GM19372 (cell line): ENCODE results near the gene MAP3K6.
A peak's percentile ranks its signal among the peaks of the same experiment; 100 is the strongest.

Source experiments
- ATAC-seq: cut with Tn5 transposase; IDR thresholded peaks from one replicate; pipeline ENCODE4 v1.9.1; 2021; ENCODE audit warnings: mild to moderate bottlenecking, low read depth, moderate library complexity; ENCODE audit not compliant: unreplicated experiment

MAP3K6 gene

DNA sequence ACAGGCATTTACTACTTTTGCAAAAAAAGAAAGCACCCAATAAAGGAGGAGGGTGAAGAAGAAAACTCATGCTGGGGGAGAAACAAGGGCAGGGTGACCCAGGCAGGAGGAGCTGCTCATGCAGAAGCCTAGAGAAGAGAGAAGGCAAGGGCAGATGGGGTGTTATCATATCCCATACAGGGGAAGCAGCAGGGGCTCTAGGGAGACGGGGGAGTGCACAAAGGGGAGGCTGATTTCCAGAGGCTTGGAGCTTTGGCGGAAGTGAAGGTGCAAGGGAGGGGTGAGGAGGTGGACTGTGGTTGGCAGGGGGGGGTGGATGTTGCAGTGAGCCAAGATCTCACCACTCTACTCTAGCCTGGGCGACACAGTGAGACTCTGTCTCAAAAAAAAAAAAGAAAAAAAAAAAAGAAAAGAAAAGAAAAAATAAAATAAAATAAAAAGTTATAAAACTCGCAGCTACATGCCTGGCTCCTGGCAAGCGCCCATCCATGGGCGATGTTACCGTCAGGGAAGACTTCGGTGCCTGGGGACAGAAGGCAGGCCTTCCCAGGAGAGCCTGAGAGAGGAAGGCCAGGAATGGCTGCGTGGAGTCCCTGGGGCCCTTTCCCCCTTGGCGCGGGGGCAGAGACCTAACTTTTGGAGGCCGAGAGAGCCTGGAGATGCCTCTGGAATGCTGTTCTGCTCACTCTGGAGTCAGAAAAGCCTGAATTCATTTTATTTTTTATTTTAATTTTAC, 11.2 kb upstream of the MAP3K6 start:
- no peak for ATAC-seq

DNA sequence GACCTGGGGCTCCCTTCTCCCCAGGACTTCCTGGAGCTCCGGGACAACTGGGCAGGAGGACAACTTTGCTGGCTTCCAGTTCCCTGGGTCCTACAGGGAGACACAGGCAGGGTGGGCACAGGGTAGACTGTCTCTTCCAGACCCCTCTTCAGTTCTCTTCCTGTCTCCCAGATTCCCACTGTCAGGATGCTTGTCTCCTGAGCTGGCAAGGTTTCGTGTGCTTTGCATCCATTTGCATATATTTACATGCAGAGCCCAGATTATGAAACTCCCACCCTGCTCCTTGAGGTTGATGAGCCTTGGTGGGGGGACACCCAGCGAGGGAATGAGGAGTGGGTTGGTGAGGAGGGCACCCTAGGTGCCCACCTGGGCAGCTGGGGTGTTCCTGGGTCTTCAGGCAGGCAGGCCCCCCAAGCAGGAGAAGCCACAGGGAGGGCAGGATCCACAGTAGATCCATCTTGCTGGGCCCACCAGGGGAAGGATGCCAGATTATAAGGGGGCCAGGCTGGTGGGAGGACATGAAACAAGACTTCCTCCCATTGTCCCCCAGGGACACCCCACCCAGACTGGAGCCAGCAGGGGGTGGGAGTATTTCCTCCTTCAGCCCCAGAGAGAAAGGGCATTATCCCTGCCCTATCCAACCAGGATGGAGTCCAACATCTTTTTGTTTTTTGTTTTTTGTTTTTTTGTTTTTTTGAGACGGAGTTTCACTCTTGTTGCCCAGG, 7.8 kb upstream of the MAP3K6 start, which contains the start of gene FCN3:
Gene FCN3, minus strand, starts transcription at position 463 of the 725 bp plus-strand sequence. Its CDS starts 6 bp downstream, at position 457.
- ATAC-seq: no peak

DNA sequence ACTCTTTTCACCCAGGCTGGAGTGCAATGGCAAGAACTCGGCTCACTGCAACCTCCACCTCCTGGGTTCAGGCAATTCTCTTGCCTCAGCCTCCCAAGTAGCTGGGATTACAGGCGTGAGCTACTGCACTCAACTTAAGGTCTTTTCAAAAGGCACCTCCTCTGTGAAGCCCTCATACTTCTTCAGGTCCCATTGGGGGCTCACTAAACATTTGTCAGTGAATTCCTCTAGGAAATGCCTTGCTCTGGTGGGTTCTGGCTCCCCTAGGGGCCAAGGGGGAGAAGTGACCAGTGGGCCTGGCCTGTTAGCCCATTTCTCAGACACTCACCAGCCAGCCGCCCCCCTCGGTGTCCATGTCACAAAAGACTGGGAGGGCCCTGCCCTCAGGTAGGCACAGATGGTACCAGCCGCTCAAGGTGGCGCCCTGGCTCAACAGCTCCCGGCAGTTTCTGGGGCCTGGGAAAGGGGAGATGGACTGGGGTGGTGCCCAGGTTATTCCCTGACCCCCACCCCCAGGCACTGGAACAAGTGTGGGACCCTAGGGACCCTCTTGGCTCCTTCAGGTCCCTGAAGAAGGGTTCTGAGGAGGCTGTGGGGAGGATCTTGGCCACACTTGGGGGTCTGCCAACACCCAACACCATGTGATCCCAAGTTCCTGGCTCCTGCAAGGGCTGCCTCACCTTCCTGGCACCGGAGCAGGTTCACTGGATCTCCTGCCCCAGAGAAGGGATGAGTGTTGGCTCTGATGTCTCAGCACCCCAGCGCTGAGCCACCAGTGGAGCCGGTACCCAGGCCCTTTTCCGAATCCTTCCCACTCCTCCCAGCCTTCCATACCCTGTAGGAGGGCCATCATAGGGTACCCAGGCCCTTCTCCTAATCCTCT, 6.3 kb upstream of the MAP3K6 start:
- ATAC-seq: no peak

DNA sequence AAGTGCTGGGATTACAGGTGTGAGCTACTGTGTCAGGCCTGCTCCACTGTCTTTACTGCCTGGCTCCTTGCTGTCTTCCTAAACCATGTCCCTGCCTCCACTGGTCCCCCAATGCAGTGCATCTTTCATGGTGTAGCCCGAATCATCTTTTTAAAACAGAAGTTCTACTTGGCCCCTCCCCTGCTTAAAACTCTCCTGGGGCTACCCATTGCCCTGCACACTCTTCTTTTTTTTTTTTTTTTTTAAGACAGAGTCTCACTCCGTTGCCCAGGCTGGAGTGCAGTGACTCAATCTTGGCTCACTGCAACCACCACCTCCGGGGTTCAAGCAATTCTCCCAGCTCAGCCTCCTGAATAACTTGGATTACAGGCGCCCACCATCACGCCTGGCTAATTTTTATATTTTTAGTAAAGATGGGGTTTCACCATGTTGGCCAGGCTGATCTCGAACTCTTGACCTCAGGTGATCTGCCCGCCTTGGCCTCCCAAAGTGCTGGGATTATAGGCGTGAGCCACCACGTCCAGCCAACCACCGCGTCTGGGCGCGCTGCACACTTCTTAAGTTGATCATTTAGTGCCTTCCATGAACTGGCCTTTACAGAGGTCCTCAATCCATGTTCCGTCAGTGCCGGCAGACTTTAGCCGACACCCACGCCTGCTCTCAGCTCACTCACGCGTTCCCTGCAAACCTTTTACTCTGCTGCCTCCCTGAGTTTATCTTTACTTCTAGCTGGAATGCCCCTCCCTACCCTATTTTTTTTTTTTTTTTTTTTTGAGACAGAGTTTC, 5.5 kb upstream of the MAP3K6 start:
- ATAC-seq: no peak

DNA sequence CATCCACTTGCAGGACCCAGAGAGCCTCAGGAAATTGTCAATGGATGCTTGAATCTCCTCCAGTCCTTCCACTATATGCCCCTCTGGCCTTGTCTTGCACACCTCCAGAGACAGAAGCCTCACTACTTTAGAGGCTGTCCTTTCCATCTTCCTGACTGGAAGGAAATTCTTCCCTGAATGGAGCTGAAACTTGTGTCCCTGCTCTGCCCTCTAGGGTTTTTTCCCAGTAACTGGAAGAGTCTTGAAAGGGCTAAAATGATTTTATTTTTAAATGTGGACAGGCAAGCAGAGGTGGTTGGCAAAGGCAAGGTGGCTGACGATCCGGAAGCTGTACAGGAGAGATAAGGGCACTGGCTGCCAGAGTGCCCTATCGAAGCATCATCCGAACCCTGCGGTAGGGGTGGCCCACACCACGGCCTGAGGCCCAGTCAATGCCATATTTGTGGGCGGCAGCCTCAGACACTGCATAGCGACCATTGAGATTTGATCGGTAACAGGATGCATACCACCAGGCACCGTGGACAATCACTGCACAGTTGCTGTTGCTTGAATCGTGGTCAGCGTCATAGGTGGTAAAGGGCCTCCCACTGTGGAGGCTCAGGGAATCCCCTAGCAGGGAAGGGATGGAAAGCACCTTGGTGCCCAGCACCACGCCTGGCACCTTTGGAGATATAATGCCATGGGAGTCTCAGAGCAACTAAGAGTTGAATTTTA, 2.3 kb upstream of the MAP3K6 start:
- ATAC-seq: no peak

DNA sequence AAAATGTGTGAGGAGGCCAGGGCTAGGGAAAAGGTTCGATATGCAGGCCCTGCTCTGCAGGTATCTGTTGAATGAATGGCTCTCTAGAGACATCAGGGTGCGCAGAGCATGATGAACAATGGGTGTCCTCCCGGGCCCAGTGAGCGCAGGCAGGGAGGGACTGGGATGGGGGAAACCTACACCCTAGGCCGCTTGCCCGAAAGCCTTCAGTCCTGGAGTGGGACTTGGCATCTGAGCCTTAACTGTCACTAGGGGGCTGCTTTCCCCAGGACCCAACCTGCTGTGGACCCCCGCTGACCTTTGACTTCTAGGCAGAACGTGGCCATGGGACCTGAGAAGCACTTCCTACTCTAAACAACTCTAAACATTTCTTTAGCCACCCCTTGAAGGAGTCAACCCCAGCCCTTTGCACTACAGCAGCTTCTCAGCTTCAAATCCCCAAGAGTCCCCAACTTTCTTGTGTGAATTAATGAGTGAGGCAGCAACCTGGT, 444 bp upstream of the MAP3K6 start:
- no peak for ATAC-seq

DNA sequence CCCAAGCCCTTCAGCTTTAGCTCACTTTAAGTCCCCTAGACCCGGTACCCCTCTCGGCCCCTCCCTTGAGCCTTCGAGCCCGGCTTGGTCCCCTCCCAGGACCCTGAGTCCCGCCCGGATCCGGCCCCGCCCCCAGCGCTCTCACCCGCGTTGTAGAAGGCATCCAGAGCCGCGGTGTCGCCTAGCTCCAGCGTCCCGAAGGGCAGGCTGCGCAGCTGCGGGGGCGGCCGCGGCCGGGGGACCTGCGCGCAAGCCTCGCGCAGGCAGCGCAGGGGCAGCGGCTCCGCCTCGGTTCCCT, 699 bp downstream of the MAP3K6 start:
- no peak for ATAC-seq

DNA sequence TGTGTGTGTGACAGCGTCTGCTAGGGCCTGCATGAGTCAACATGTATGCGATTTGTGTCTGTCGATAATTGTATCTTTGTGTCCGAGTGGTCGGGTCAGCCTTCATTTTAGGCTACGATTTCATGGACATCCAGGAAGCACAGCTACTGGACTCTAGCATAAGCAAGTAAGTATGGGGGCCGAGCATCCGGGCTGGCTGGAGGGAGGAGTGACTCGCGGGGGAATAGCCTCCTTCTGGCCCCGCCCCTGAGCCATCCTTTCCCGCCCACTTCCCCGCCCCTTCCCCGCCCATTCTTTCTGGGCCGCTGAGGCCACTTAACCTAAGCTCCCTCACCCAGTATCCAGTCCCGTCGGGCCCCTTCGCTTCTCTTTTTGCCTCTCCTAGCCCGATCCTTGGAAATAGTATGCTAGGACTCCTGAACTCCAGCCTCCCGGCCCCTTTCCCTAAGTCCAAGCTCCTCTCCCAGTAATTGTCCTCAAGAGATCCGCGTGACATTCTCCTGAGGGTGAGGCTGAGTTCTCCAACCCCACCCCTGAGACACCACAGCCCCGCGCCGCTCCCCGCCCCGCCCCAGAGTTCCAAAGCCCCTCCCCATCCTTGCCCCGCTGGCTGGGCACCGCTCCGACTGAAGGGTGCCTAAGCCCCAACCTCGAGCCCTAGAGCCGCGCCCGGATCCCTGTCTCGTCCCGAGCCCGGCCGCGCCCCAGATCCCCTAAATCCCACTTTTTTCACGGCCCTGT, 1.2 kb downstream of the MAP3K6 start:
- peak; percentile 44 for ATAC-seq

DNA sequence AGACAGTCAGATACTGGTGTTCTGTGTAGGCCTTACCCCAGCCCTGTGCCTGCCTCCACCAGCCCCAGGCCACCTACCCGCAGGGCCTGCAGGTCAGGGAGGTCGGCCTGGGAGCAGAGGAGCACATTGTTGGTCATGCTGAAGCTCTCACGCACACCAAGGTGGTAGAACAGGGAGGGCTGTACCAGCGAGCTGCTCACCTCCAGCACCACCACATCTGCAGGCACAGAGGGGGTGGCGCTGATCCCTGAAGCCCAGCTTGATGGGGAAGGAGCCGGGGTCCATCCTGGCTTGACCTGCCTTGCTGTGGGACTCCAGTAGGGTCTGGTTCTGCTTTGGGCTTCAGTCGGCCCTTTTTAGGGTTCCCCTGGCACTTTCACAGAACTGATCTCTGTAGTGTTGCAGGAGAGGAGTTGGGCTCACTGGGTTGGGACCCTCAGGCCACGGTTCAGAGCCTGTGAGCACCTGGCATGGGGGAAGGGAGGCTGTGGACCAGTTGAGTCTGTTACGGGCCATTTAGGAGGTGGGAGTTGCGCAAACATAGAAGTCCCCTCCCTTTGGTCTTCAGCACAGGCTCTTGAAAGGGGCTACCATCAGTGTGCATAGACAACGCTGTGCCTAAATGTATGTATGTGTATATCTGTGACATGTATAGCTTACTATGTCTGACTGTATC, 1.9 kb downstream of the MAP3K6 start:
- no peak for ATAC-seq

DNA sequence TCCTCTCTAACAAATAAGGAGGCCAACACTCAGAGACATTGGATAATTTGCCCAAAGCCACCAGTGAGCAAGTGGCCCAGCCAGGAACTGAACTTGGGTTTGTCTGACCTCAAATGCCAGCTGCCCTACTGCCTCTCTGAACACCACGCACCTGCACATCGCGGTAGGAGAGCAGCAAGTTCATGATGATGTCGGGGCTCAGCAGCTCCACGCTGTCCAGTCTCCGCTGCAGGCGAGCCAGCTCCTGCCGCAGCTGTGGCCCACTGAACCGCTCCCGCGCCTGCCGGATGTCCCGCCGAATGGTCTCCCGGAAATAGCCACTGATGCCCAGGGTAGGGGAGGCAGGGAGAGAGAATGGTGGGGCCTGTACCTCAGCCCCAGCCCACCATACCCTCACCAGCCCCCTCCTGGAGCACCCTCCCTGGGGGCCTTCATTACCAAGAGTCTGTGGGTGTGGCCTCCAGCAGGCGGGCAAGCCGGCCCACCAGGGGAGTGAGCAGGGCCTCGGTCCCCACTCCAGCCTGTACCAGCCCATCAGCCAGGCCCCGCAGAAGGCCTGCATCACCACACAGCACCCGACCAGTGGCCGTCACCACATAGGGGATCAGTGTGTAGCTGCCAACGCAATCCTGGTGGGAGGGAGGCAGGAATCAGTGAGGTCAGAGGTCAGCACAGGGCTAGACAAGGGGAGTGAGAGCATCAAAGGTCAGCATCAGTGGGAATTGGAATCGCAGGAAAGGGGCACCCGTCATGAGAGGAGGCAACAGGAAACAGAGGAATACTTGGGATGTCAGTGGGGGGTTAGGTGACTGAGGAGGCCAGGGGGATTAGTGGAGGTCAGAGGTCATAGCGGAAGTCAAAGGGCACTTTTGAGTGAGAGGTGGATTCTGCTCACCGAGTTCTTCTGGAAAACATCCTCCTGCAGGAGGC, 2.7 kb downstream of the MAP3K6 start:
- ATAC-seq: no peak

DNA sequence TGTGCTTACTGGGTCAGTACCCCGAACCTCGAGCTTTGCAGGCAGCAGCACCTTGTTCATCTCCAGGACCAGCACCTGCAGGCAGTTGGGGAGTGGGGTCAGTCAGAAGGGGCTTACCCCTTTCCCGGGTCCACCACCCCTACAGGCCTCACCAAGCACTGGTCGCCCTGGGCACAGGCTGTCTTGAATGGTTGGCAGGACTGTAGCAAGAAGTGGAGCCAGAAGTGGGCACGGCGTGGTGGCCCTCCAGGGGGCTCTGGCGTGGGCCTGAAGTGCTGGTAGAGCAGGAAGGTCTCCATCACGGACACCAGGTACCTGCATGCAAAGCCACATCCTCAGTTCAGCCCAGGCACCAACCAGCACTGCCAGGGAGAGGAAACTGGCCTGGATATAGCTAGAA, 5.2 kb downstream of the MAP3K6 start:
- no peak for ATAC-seq

DNA sequence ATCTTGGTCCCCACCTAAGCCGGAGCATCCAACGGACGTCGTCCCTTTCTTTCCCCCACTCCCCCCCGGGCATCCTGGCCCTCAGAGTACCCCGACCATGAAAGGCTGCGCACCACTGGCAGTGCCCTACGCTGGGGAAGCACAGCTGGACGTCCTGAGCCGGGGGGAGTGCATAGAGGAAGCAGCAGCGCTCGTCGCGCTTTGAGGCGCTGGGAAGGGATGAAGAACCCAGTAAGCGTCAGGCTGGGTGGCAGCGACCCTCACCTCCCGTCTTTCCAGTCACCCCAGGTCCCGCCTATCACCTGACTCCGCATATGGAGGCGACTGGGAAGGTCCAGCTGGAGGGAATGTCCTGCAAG, 5.7 kb downstream of the MAP3K6 start:
- ATAC-seq: no peak

DNA sequence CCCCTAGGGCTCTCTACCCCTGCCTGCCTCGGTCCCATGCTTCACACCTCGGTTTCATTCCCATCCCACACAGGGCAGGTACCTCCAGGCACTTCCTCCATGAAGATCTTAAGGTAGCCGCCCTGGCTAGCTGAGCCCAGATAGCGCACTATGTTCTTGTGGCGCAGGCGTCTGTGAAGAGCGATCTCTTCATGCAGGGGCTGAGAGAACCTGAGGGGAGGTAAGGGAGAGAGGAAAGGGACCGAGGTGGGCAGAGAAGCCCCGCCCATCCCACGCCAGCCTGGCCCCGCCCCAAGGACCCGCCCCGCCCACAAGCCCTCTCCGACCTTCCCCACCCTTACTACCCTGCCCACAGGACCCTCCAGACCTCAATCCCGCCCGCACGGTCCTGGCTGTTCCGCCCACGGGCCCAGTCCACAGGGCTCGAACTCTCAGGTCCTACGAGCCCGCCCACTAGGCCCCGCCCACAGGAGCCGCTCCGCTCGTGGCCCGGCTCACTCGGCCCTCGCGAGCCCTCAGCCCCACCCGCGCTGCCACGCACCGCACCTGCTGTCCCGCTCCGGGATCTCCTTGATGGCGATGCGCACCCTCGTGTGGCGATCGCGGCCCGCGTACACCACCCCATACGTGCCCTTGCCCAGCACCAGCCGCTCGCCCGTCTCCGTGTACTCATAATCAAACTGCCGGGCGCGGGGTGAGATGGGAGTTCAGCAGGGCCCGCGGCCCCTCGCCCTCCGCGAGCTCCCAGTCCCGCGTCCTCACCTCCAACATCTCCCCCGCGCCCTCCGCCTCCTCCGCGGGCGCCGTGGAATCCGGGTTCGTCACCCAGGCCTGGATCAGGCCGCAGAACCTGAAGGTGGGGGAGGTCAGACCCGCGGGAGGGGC, 6.4 kb downstream of the MAP3K6 start:
- no peak for ATAC-seq

DNA sequence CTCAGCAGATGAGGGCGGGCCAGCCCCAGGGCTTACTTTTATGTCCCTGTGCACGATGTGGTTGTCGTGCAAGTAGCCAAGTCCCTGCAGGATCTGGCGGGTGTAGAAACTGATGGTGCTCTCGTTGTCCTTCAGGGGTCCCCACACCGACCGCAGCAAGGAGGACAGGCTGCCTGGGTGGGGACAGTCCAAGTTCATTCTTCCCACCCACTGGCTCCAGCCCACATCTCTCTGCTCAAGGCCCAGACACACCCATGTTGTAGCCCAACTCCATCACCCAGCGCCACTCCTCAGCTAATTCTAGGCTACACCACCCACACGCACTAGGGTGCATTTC, 7.0 kb downstream of the MAP3K6 start:
- ATAC-seq: no peak

DNA sequence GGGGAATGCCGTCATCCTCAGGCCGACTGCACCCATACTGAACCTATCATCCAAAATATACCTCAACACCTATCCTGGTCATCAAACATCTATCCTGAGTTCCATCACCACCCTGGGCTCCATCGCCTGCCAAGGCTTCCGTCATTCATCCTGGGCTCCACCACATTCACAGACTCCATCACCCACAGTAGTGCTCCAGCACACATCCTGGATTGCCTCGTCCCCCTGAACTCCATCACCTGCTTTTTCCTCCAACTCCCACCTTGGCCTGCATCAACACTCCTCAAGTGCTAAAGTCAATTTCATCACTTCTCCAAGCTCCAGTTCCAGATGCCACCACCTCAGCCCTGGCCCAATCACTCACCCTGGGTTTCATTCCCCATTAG, 7.8 kb downstream of the MAP3K6 start:
- ATAC-seq: no peak

DNA sequence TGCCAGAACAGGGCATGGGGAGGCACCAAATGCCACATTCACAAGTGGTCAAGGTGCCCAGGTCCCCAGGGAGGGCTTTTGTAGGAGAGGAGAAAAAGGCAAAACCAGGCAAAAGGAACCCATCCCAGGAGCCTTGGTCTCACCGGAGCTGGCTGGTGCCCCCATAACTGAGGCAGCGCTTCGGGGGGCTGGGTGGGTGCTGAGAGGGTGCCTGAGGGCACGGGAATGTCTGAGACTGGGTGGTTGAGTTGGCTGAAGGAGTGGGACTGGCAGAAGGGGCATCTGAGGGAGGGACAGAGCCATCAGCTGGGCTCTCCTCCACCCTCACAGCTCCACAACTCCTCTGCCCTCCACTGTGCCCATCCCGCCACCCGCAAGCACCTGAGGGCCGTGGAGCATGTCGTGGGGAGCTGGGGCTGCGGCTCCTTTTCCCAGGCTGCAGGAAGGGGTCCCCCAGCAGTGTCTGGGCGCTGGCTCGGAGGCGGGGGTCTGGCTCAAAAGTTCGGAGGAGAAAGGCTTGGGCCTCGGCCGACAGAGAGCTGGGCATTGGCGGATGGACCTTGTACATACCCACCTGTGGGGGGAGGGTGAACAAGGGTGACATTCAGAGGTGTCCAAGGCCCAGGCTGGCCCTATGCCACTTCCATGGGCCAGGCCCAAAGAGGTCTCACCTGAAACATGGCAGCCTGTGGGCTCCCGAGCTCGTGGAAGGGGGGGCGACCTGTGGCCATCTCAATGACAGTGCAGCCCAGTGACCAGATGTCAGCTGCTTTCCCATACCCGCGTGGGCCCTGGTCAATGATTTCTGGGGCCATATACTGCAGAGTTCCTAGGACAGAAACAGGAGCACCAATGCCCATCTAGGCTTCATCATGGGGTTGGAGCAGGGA, 8.5 kb downstream of the MAP3K6 start:
- no peak for ATAC-seq
